Activated naive CD8-positive, alpha-beta T cell treated with anti-CD3 and anti-CD28 coated beads, Interleukin-2, amount 50 U/mL, for 16 hours (primary cell): ENCODE results near the gene ZFYVE16.
"Not testable (repeated sequence)": the region's sequence is repeated elsewhere in the genome, so short reads cannot be mapped to it uniquely, and the experiment has no call there.

Source experiments
- DNase-seq: peaks from one replicate; pipeline ENCODE4 v3.0.0-alpha.2; 2020; ENCODE audit warnings: low read depth, low spot score

Gene ZFYVE16

GRCh38 chr5:80409367-80409966 is 1.6 kb downstream of the ZFYVE16 start:
- no peak for DNase-seq

- DNase-seq = no peak
Measured at GRCh38 chr5:80411589-80412219, 3.8 kb downstream of the ZFYVE16 start.

- no peak for DNase-seq
Measured at GRCh38 chr5:80414113-80414512, 6.2 kb downstream of the ZFYVE16 start.

DNA sequence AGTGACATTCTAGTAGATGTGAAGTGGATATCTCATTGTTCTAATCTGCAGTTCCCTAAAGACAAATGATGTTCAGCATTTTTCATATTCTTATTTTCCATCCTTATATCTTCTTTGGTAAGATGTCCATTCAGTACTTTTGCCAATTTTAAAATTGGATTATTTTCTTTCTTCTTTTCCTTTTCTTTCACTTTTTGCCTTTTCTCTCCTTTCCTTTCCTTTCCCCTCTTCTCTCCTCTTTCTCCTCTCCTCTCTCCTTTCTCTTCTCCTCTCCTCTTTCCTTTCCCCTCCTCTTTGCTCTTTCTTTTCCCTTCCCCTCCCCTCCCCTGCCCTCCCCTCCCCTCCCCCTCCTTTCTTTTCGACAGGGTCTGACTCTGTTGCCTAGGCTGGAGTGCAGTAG is 10.1 kb downstream of the ZFYVE16 start:
- DNase-seq = no peak

DNA sequence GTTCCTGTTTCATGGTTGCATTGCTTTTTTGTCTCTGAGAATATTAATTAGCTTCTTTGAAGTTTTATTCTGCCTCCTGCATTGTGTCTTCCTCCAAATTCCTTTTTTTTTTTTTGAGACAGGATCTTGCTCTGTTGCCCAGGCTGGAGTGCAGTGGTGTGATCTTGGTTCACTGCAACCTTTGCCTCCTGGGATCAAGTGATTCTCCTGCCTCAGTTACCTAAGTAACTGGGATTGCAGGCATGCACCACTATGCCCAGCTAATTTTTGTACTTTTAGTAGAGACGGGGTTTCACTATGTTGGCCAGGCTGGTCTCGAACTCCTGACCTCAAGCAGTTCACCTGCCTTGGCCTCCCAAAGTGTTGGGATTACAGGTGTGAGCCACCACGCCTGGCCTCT is 16.5 kb downstream of the ZFYVE16 start:
- not testable (repeated sequence) for DNase-seq

GRCh38 chr5:80435476-80435875 is 27.6 kb downstream of the ZFYVE16 start:
- no peak for DNase-seq

- no peak for DNase-seq
Measured at GRCh38 chr5:80437326-80437725, 29.5 kb downstream of the ZFYVE16 start.

GRCh38 chr5:80438739-80439138 is 30.9 kb downstream of the ZFYVE16 start:
- no peak for DNase-seq

- no peak for DNase-seq
Measured at GRCh38 chr5:80439213-80439612, 31.3 kb downstream of the ZFYVE16 start.

DNA sequence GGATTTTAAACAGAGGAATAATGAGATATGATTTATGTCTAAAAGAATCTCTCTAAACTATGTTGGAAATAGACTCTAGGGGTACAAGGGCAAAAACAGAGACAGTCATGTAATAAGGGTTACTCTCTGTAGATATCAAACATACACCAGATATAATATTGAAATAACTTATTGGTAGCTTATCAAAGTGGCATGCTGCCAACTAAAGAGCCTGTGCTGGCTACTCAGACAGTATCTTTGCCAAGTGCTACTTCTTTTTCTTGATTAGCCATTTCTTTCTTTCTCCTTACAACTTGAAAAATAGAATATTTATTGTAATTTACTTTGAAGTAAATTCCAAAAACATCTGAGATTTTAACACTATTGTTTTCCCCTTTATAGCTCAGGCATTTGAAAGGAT is 34.9 kb downstream of the ZFYVE16 start:
- DNase-seq = no peak

GRCh38 chr5:80453366-80453765 is 45.5 kb downstream of the ZFYVE16 start:
- DNase-seq = no peak

DNA sequence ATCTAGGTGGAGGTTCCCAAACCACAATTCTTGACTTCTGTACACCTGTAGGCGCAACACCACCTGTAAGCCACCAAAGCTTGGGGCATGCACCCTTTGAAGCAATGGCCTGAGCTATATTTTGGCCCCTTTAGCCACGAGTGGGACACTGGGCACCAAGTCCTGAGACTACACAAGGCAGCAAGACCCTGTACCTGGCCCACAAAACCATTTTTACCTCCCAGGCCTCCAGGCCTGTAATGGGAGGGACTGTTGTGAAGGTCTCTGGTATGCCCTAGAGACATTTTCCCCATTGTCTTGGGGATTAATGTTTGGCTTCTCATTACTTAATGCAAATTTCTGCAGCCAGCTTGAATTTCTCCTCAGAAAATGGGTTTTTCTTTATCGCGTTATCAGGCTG is 55.4 kb downstream of the ZFYVE16 start:
- DNase-seq = no peak

DNA sequence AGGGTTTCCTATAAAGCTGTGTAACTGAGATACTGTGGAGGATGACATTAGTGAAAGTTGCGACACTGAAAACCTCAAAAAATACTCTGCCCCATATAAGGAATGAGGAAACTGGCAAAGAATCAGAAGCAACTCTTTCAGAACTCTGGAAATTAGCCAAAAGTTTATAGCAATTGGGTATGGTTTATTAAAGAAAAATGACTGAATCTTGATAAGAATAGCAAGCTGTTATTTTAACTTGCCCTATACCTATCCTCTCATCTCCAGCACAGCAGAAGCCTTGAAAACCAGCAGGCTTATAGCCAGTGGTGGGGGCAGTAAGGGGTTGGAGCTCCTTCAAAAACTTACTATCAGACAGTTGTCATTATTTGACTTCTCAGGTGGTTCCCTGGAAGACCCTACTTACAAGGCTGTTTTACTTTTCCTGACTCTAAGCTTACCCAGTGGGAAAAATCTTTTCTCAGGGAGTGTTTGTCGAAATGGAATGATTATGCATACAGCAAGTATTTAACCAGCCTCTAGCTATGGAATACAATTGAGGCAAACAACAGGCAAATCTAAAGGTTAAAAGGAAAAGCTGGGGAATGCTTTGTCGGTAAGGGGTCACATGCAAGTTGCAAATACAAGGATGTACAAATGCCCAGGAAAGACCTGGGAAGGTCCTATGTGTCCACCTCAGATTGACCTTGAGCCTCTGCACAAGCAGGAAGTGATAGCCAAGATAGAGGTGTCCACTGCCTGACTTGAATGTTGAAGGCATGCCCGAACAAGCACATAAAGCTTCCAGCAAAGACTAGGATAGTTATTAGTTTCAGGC is 59.0 kb downstream of the ZFYVE16 start:
- DNase-seq = no peak

DNA sequence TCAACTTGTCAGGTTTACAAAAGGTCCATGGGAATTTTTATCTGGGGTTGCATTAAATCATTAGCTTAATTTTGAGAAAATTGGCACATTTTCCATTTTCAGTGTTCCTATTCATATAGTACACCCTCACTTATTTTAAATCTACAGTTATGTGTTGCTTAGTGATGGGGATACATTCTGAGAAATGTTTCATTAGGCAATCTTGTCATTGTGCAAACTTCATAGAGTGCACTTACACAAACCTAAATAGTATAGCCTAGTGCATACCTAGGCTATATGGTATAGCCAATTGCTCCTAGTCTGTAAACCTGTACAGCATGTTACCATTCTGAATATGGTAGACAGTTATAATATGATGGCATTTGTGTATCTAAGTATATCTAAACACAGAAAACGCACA is 60.3 kb downstream of the ZFYVE16 start:
- DNase-seq = no peak

DNA sequence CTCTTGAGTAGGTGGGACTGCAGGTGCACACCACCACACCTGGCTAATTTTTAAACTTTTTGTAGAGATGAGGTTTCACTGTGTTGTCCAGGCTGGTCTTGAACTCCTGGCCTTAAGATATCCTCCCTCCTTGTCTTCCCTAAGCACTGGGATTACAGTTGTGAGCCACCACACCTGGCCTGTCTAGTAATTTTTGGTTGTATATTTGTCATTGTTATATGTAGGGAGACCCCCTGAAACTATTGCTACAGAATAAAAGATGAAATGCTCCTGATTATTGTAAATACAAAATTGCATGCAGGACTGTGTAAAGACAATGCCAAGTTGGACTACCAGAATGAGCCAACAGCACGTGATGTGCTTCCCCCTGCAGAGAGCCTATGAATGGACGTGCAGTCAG is 62.8 kb downstream of the ZFYVE16 start:
- not testable (repeated sequence) for DNase-seq

- no peak for DNase-seq
Measured at GRCh38 chr5:80474929-80475328, 67.1 kb downstream of the ZFYVE16 start.

DNA sequence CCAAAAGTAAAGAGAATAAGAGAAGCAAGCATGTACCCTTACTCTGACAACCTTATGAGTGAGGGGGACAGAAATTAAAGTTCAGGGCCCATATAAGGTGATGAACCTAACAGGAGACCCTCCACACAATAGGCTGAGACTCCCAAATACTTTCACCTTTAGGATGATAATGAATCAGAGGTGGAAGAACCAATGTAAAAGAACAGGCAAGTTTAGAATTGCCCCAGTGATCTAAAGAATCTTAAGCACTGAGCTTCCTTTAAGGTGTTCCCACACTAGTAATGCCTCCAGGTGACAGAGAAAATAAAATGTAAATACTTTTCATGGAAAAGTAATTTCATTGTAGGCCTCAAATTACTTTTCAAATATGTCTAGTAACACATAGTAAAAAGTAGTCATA is 71.8 kb downstream of the ZFYVE16 start:
- no peak for DNase-seq

GRCh38 chr5:80480354-80480753 is 72.5 kb downstream of the ZFYVE16 start:
- DNase-seq = no peak

DNA sequence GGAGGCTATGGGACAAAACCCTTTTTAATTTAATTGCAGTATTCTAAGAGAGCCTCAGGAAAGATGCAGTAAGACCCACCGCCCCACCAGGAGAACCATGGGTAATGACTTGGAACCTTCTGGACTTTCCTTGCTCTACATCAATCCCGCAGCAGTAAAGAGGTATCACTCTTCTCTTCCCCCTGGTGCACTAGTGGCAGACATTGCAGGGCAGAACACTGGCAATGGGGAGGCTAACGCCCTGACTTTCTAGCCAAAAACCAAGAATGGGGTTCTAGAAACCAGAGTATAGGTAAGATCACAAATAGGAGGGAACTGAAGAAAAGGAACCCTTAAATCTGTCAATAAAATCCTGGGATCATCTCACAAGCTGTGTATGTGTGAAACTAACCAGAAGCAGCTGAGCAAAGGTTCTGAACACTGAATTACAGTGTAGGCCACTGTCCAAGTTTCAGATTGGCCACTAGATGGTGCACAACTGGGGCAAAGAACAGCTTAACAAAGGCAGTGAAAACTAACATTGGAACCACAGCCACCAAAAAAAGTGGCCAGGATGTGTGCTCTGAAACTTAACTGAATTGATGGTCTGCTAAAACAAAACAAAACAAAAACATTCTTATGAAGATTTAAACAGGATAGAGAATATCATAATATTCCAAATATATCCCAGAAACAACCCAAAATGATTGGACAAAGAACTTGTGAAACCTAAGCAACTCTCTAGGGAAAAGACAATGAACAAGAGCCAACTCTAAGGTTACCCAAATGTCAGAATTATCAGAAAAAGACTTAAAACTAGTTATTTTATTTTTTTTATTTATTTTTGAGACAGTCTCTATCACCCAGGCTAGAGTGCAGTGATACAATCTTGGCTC is 73.4 kb downstream of the ZFYVE16 start:
- DNase-seq = no peak

GRCh38 chr5:80482578-80482977 is 74.7 kb downstream of the ZFYVE16 start:
- DNase-seq = no peak

DNA sequence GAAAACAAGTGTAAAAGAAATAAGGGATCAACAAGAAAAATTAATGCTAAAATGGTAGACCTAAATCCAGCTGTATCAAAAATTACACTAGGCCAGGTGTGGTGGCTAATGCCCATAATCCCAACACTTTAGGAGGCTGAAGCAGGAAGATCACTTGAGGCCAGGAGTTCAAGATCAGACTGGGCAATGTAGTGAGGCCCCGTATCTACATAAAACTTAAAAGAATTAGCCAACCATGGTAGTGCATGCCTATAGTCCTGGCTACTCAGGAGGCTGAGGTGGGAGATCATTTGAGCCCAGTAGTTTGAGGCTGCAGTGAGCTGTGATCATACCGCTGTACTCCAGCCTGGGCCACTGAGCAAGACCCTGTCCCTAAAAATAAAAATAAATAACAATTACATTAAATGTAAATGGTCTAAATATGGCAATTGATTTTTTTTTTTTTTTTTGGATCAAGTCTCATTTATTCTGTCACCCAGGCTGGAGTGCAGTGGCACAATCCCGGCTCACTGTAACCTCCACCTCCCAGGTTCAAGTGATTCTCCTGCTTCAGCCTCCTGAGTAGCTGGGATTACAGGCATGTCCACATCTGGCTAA is 75.9 kb downstream of the ZFYVE16 start:
- DNase-seq = no peak

DNA sequence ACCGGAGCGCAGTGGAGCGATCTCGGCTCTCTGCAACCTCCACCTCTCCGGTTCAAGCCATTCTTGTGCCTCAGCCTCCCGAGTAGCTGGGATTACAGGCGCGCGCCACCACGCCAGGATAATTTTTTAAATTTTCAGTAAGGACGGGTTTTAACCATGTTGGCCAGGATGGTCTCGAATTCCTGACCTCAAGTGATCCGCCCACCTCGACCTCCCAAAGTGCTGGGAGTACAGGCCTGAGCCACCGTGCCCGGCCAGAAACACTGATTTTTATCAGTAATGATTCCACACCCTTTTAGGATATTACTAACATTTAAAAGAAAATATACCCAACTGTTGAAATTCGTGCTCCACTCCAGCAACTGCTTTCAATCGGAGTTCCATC is 79.6 kb downstream of the ZFYVE16 start:
- DNase-seq = no peak
